ENCODE data around the gene TSPAN7. TPM values are rescaled to one million over a fixed set of nuclear protein-coding genes. Genes with fewer than 3 reads are reported as not detected.

Gene TSPAN7
- total and polyA plus RNA-seq, 2 donors (not counting 3 experiments of a cell fraction or from before 2014, with no cell fraction given) = 3.2 to 5.2 TPM

GRCh38 chrX:38661561-38661960 is 100.2 kb downstream of the TSPAN7 start:
- Histone ChIP-seq H3K9me1 (replicated peaks; ENCODE audit: control insufficient read depth, extremely low read depth, insufficient read depth, low read length) (no peaks in the 10 kb centered on the region), H3K9me3 (replicated peaks; ENCODE audit: control insufficient read depth, insufficient read depth, low read length) (no peaks in the 10 kb centered on the region), H3K27me3 (ENCODE audit: control insufficient read depth in 2 of 2, insufficient read depth in 2 of 2, low read length in 2 of 2) (no peaks in the 10 kb centered on the region), H3K36me3 (ENCODE audit: control insufficient read depth in 2 of 2, extremely low read depth in 1 of 2, insufficient read depth in 2 of 2, low read length in 2 of 2) (no peaks in the 10 kb centered on the region), H4K20me1 (replicated peaks; ENCODE audit: control insufficient read depth, extremely low read depth, insufficient read depth, low read length) (no peaks in the 10 kb centered on the region), H3K27ac (ENCODE audit: insufficient read depth, low read depth, low read length) (no peak overlapping the region), H3K79me2 (ENCODE audit: control insufficient read depth, insufficient read depth, low read length) (no peaks in the 10 kb centered on the region), H3K4me3 (replicated peaks in 1 of 3; ENCODE audit: insufficient read depth in 1 of 3, low read depth in 1 of 3, low read length in 3 of 3) (no peak overlapping the region), H3K4me2 (ENCODE audit: insufficient read depth, low read length) (no peak overlapping the region), H2AFZ (ENCODE audit: low read depth, low read length) (no peak overlapping the region), H3K9ac (replicated peaks; ENCODE audit: extremely low read depth, insufficient read depth, low read length) (no peak overlapping the region), H3K4me1 (ENCODE audit: control insufficient read depth, extremely low read depth, insufficient read depth, low read length) (no peaks in the 10 kb centered on the region)
- dilution Hi-C loops (cut with MboI; ENCODE audit: extremely low pct_ligation_motif_present, low sequenced_read_pairs) (no loop called here), intact Hi-C loops (cut with micrococcal nuclease) (loop anchor here (5.0 kb wide), 1 partner anchor 326 kb away; no protein-coding TSS in a partner anchor)
- CTCF ChIA-PET = interaction anchor here (1.5 kb wide), 1 partner anchor 34 kb away, joined by 3 read pairs; no protein-coding TSS in a partner anchor
- no TSS peak for BruUV-seq (replicated peaks)
- TF ChIP-seq CTCF (IDR thresholded peaks at IDR 0.05; ENCODE audit: extremely low read depth in 1 of 2, insufficient read depth in 1 of 2, low read depth in 1 of 2, low read length in 2 of 2) (no peak), POLR2AphosphoS5 (IDR thresholded peaks at IDR 0.05; ENCODE audit: insufficient read depth, low read depth, low read length) (no peak), MAX (IDR thresholded peaks at IDR 0.05; ENCODE audit: insufficient read depth, insufficient read length) (no peak), GATA2 (IDR thresholded peaks at IDR 0.05; ENCODE audit: insufficient read depth, insufficient read length, low read depth, low read length) (no peak), MYC (IDR thresholded peaks at IDR 0.05; ENCODE audit: low read depth, low read length) (no peak), EZH2 (IDR thresholded peaks at IDR 0.05; ENCODE audit: borderline replicate concordance, low read depth, low read length, severe bottlenecking) (no peak), JUN (IDR thresholded peaks at IDR 0.05; ENCODE audit: borderline replicate concordance, insufficient read depth, insufficient read length, low read depth) (no peak), POLR2A (IDR thresholded peaks at IDR 0.05; ENCODE audit: low read depth, low read length) (no peak), FOS (IDR thresholded peaks at IDR 0.05; ENCODE audit: borderline replicate concordance, insufficient read depth, low read length) (no peak)
- POLR2A ChIA-PET = no interaction called here
- DNase-seq (ENCODE audit: low read depth, low spot score) (no peak), FAIRE-seq (no peak)
